Ovary (tissue), 9 donors: ENCODE results near the gene GRIFIN. TPM values are rescaled to one million over a fixed set of nuclear protein-coding genes. Genes with fewer than 3 reads are reported as not detected.
A peak's percentile ranks its signal among the peaks of the same experiment; 100 is the strongest.

ENCODE experiments used
- DNase-seq, 5 donors: peaks; one replicate each; pipeline ENCODE4 v3.0.0-alpha.2; 2019 to 2020
- H3K27ac ChIP-seq, 2 donors: fragments of 200-600 bp; one replicate each; pipeline versions ENCODE4 v1.5.1 to v1.8.0; 2019 to 2022
- H3K27me3 ChIP-seq: fragments of 200-600 bp; one replicate; pipeline ENCODE4 v1.8.0; 2022
- H3K36me3 ChIP-seq: fragments of 200-600 bp; sonication (generic); one replicate; pipeline ENCODE4 v1.5.1; 2019
- H3K4me1 ChIP-seq: one replicate; pipeline ENCODE4 v1.8.1; 2013; ENCODE audit warnings: mild to moderate bottlenecking, moderate library complexity; ENCODE audit not compliant: insufficient read depth
- H3K4me3 ChIP-seq: fragments of 200-600 bp; sonication (generic); one replicate; pipeline ENCODE4 v1.5.1; 2017
- H3K9me3 ChIP-seq, 2 donors: fragments of 200-600 bp in 1 of 2; sonication (generic) in 1 of 2; one replicate each; pipeline versions ENCODE4 v1.5.1 to v1.8.1; 2013 to 2019; ENCODE audit warnings: mild to moderate bottlenecking in 1 of 2, moderate library complexity in 1 of 2
- CTCF ChIP-seq, 3 donors: fragments of 450-650 bp in 2 of 3; fragments of 200-600 bp in 1 of 3; IDR thresholded peaks; one replicate each; pipeline versions ENCODE4 v1.5.1 to v1.8.0; 2016 to 2022; ENCODE audit warnings: antibody characterized with exemption in 3 of 3, mild to moderate bottlenecking in 1 of 3
- EP300 ChIP-seq: sonication (generic); formaldehyde crosslinking; IDR thresholded peaks from one replicate; pipeline ENCODE4 v1.6.1; 2017; ENCODE audit warnings: antibody characterized with exemption
- POLR2A ChIP-seq: fragments of 450-650 bp; IDR thresholded peaks from one replicate; pipeline ENCODE4 v1.6.1; 2017; ENCODE audit warnings: antibody characterized with exemption, mild to moderate bottlenecking, moderate library complexity
- WGBS, 3 donors: extraction: QIAGEN DNeasy Blood & Tissue Kit in 1 of 3; methylation state at CpG; one replicate each; pipeline versions ENCODE4 v1.1.5 to v1.1.7; 2013 to 2017; 5-methylcytosine and 5-hydroxymethylcytosine counted together
- intact Hi-C, 4 donors: fragments of 100-400 bp; cut with DNase I; formaldehyde crosslinking; loops; one replicate each; pipeline versions ENCODE4 v1.11.0 to v1.15.1; 2022 to 2023
- polyA plus RNA-seq, 2 donors: library from polyadenylated mRNA; stranded (reverse); fragments of 200-250 nt in 1 of 2; fragments of 350-450 nt in 1 of 2; fragmentation: Illumina TruSeq in 1 of 2; extraction: RNeasy Lipid Tissue Mini Kit (QIAGEN cat#74804) in 1 of 2; gene quantifications; one replicate each; pipeline ENCODE4 v1.2.3, GENCODE V29; 2013 to 2014
- total RNA-seq, 7 donors: library from RNA; depleted of rRNA in 2 of 7; stranded (reverse); fragments of >200 nt in 2 of 7; fragmentation: NEBNext Ultra II Directional in 3 of 7; extraction: Animal tissue kit (Norgen Biotek cat#: 25700) in 3 of 7; gene quantifications; one replicate each; pipeline versions ENCODE4 v1.1.0 to v1.2.4, GENCODE V29; 2016 to 2023
- donor health status: DM: no; HTN: no; CAD: no; lungs with moderate emphysema.
- donor health status: DM: no; HTN: no; CAD: no.
- donor health status: Bipolar disorder and iron deficiency.
- donor health status: DM: yes; HTN: yes; CAD: no.
- donor health status: DM: no; HTN: no; CAD: no.
- donor health status: DM: yes; HTN: yes; CAD: no.

GRIFIN gene
- total and polyA plus RNA-seq, 9 donors: not detected

DNA sequence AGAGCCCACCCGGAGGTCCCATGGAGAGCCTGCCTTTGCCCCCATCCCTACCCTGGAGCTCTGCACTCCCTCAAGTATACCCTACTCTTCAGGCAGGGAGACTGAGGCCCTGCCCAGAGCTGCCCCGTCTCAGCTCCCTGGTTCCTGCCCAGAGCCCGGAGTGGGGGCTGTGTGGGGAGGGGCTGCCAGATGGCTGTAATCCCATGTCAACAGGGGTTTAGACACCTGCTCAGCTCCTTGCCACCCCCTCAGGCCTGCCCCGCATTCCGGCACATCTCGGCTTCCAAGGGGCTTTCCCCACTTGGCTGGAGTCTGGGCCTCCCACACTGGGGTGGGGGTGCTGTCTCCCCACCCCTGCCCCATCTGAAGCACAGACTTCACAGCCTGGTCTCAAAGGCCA lies 22.5 kb upstream of the GRIFIN start:
- no peaks in the 10 kb centered on the region for H3K9me3 ChIP-seq
- no peaks in the 10 kb centered on the region for H3K27me3 ChIP-seq
- H3K36me3 ChIP-seq: no peaks in the 10 kb centered on the region
- intact Hi-C loops: no loop called here
- TF ChIP-seq EP300 (no peak), POLR2A (no peak), CTCF (IDR thresholded peaks at IDR 0.05) (no peak)
- no peak overlapping the region for H3K4me3 ChIP-seq
- 69 to 87% (median 82%) methylated on average over 6 of the region's 6 CpGs for WGBS, 3 donors
- DNase-seq: no peak
- H3K4me1 ChIP-seq: no peaks in the 10 kb centered on the region
- H3K27ac ChIP-seq: no peak overlapping the region

DNA sequence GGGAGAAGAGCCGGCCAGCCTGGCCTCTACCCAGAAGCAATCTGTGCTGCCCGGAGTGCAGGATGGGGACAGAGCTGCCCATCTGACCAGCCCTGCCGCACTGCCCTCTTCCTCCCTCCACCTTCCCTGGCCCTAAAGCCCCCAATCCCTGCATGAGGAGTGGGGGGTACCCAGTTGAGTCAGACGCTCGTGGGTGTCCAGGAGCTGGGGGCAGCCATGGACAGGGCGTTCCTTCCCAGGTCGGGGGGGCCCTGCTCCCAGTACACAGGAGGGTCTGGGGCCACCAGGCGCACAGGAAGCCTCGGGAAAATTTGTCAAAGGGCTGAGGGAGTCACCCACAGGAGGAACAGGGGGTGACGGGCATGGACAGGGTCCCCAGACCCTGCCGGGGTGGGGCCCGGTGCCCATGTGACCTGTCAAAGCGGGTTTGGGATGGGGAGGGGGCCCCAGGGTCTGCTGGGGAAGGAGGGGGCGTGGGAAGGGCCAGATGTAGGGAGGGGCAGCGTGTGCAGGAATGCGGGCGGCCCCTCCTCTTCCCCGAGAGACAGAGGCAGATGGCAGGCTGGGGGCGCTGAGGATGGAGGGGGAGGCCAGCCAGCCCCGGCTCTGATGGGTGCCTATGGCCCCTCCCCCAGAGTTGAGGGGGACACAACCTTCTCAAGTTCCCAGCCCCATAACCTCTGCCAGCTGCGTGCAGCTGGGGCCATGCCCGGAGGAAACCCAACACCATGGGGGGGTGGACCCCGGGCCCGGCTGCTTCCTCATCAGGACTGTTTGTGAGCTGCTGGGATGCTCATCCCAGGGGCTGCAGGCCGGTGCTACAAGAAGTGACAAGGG lies 21.5 kb upstream of the GRIFIN start:
- Histone ChIP-seq H3K4me1 (no peaks in the 10 kb centered on the region), H3K27ac (no peak overlapping the region), H3K9me3 (no peaks in the 10 kb centered on the region), H3K36me3 (no peaks in the 10 kb centered on the region), H3K27me3 (no peaks in the 10 kb centered on the region), H3K4me3 (no peak overlapping the region)
- intact Hi-C loops: no loop called here
- peak in 2 of 5 donors; percentile 55 to 62 for DNase-seq
- TF ChIP-seq POLR2A (no peak), EP300 (no peak), CTCF (IDR thresholded peaks at IDR 0.05) (no peak)
- 19 to 31% (median 28%) methylated on average over 24 to 25 of the region's 25 CpGs for WGBS, 3 donors

GRCh38 chr7:2497065-2497464 lies 20.9 kb upstream of the GRIFIN start:
- Histone ChIP-seq H3K36me3 (no peaks in the 10 kb centered on the region), H3K4me3 (no peak overlapping the region), H3K4me1 (no peaks in the 10 kb centered on the region), H3K27ac (no peak overlapping the region), H3K27me3 (no peaks in the 10 kb centered on the region), H3K9me3 (no peaks in the 10 kb centered on the region)
- TF ChIP-seq CTCF (IDR thresholded peaks at IDR 0.05): no peak
- no peak for TF ChIP-seq POLR2A
- no peak for DNase-seq
- intact Hi-C loops: no loop called here
- 98 to 100% (median 99%) methylated on average over 3 of the region's 3 CpGs for WGBS, 3 donors

- intact Hi-C loops: no loop called here
- H3K27ac ChIP-seq: no peak overlapping the region
- H3K4me1 ChIP-seq: no peaks in the 10 kb centered on the region
- no peak overlapping the region for H3K4me3 ChIP-seq
- no peak for DNase-seq
- WGBS, 3 donors: 89 to 94% (median 89%) methylated on average over 9 of the region's 9 CpGs
- H3K27me3 ChIP-seq: no peaks in the 10 kb centered on the region
- H3K9me3 ChIP-seq: no peaks in the 10 kb centered on the region
- H3K36me3 ChIP-seq: no peaks in the 10 kb centered on the region
- no peak for TF ChIP-seq EP300
- TF ChIP-seq CTCF (IDR thresholded peaks at IDR 0.05): no peak
- TF ChIP-seq POLR2A: no peak
Measured at GRCh38 chr7:2496375-2496774, 20.2 kb upstream of the GRIFIN start.
